GM12891 (cell line): Measurements from ENCODE around the gene SEMA4C.

Experiments used
- PAX5 ChIP-seq: IDR thresholded peaks from 2 replicates; pipeline ENCODE4 v1.6.1; 2011; ENCODE audit warnings: low read length, moderate library complexity, mild to moderate bottlenecking; ENCODE audit not compliant: insufficient read depth, severe bottlenecking
- POLR2A ChIP-seq: IDR thresholded peaks from 2 replicates; pipeline ENCODE4 v1.6.1; 2011; ENCODE audit warnings: low read depth, low read length, control low read depth
- POLR2AphosphoS5 ChIP-seq: IDR thresholded peaks from 2 replicates; pipeline ENCODE4 v1.6.1; 2011; ENCODE audit warnings: low read depth, low read length, control low read depth

DNA sequence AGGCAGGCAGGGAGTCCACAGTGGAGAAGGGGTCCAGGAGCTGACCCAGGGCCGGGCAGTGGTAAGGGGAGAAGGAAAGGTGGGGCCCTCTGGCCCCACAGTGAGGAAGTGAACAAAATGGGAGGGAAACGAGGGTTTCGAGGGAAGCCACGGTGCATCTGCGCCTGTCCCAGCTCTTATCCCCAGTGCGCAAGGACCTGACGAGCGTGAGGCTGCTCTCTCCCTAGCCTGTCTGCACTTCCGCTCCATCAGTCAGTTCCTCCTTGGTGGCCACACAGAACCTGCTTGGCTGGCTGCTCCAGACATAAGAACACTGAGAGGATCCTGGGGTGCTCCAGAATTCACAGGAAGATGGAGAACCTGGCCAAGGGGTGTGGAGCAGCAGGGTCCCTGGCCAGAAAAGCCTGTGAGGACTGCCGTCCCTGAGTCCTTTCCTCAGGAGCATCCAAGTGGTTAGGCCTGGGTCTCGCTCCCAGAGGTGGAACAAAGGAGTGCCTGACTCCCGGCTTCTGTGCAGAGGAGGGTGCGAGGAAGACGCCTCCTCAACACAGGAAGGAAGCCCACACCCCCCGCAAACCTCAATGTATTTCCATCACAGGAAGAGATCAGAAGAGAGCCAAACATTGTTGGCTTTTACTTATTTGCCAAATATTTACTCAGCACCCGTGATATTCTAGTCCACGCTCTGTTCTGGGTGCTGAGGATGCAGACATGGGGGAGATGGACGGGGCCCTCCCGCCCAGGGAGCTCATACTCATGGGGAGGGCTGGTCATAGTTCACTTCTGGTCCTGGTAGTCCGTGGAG, 43.7 kb upstream of the SEMA4C start:
- TF ChIP-seq POLR2A (no peak), POLR2AphosphoS5 (no peak), PAX5 (no peak)
